Suprapubic skin (tissue), 4 donors: ENCODE measurements around the gene SNTA1. TPM values are rescaled to one million over a fixed set of nuclear protein-coding genes. Genes with fewer than 3 reads are reported as not detected.
A peak's percentile ranks its signal among the peaks of the same experiment; 100 is the strongest.

Source experiments
- DNase-seq, 2 donors: peaks; one replicate each; pipeline ENCODE4 v3.0.0-alpha.2; 2019; ENCODE audit warnings: low spot score in 2 of 2
- H3K27ac ChIP-seq: fragments of 200-600 bp; sonication (generic); one replicate; pipeline ENCODE4 v1.5.1; 2019
- H3K27me3 ChIP-seq: fragments of 200-600 bp; sonication (generic); one replicate; pipeline ENCODE4 v1.5.1; 2019
- H3K36me3 ChIP-seq: fragments of 200-600 bp; sonication (generic); one replicate; pipeline ENCODE4 v1.5.1; 2019
- H3K4me1 ChIP-seq: fragments of 200-600 bp; sonication (generic); one replicate; pipeline ENCODE4 v1.5.1; 2019
- H3K4me3 ChIP-seq: fragments of 200-600 bp; sonication (generic); one replicate; pipeline ENCODE4 v1.5.1; 2019; ENCODE audit warnings: mild to moderate bottlenecking
- H3K9me3 ChIP-seq: fragments of 200-600 bp; sonication (generic); one replicate; pipeline ENCODE4 v1.5.1; 2019
- EP300 ChIP-seq: sonication (generic); formaldehyde crosslinking; IDR thresholded peaks from one replicate; pipeline ENCODE4 v1.6.1; 2017; ENCODE audit warnings: antibody characterized with exemption
- POLR2A ChIP-seq, 2 donors: fragments of 450-650 bp; IDR thresholded peaks; one replicate each; pipeline ENCODE4 v1.6.1; 2017; ENCODE audit warnings: antibody characterized with exemption in 2 of 2, mild to moderate bottlenecking in 2 of 2, moderate library complexity in 2 of 2
- POLR2AphosphoS5 ChIP-seq, 3 donors: sonication (generic); formaldehyde crosslinking; IDR thresholded peaks; one replicate each; pipeline ENCODE4 v1.6.1; 2017; ENCODE audit warnings: antibody characterized with exemption in 3 of 3
- WGBS: methylation state at CpG from one replicate; pipeline ENCODE4 v1.1.5; 2018; 5-methylcytosine and 5-hydroxymethylcytosine counted together
- total RNA-seq, 4 donors: library from RNA; depleted of rRNA; stranded (reverse); fragments of >200 nt; gene quantifications; one replicate each; pipeline ENCODE4 v1.1.0, GENCODE V29; 2016
- TF ChIP-seq, protein P1 (sequence below), 2 donors: fragments of 200-600 bp in 1 of 2; fragments of 450-650 bp in 1 of 2; sonication (generic) in 1 of 2; IDR thresholded peaks; one replicate each; pipeline ENCODE4 v1.5.1; 2016 to 2019; ENCODE audit warnings: antibody characterized with exemption in 2 of 2, mild to moderate bottlenecking in 1 of 2, moderate library complexity in 1 of 2

SNTA1 gene
- total RNA-seq, 4 donors from 2014 or later, result 8.1 to 20.0 (median 14.1) TPM

DNA sequence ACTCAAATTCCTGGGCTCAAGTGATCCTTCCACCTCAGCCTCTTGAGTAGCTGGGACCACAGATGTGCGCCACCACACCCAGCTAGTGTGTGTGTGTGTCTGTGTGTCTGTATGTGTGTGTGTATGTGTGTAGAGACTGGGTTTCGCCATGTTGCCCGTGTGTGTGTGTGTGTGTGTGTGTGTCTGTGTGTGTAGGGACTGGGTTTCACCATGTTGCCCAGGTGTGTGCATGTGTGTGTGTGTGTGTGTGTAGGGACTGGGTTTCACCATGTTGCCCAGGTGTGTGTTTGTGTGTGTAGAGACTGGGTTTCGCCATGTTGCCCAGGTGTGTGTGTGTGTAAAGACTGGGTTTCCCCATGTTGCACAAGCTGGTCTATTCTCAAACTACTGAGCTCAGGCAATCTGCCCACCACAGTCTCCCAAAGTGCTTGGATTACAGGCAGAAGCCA lies 70.5 kb downstream of the SNTA1 start:
- 92% methylated on average over 3 of the region's 4 CpGs for WGBS

DNA sequence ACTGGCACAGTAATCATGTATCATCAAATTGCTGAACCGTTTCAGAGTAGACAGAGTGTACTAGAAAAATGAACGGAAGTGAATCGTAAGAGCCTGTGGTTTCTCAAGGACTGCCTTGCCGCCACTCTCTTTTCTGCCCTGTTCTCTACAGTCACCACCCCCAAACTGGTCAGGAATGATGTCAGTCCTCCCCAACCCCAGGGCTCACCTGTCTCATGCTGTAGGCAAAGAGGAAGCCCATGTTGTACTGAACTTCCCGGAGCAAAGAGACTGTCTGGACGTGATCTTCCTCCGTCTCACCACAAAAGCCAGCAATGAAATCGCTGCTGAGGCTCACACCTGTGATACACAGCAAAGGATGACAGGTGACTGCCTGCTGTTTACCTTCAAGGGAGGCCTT lies 73.3 kb downstream of the SNTA1 start:
- Histone ChIP-seq H3K27ac (no peak overlapping the region), H3K27me3 (no peaks in the 10 kb centered on the region), H3K36me3 (peaks cover 90% of the 10 kb centered on the region), H3K4me3 (no peak overlapping the region), H3K9me3 (no peaks in the 10 kb centered on the region), H3K4me1 (no peaks in the 10 kb centered on the region)
- TF ChIP-seq, protein P1, sequence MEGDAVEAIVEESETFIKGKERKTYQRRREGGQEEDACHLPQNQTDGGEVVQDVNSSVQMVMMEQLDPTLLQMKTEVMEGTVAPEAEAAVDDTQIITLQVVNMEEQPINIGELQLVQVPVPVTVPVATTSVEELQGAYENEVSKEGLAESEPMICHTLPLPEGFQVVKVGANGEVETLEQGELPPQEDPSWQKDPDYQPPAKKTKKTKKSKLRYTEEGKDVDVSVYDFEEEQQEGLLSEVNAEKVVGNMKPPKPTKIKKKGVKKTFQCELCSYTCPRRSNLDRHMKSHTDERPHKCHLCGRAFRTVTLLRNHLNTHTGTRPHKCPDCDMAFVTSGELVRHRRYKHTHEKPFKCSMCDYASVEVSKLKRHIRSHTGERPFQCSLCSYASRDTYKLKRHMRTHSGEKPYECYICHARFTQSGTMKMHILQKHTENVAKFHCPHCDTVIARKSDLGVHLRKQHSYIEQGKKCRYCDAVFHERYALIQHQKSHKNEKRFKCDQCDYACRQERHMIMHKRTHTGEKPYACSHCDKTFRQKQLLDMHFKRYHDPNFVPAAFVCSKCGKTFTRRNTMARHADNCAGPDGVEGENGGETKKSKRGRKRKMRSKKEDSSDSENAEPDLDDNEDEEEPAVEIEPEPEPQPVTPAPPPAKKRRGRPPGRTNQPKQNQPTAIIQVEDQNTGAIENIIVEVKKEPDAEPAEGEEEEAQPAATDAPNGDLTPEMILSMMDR (IDR thresholded peaks at IDR 0.05), result no peak
- TF ChIP-seq POLR2A (IDR thresholded peaks at IDR 0.05), result no peak
- TF ChIP-seq POLR2AphosphoS5 (IDR thresholded peaks at IDR 0.05), result no peak
- TF ChIP-seq EP300, result no peak
- DNase-seq, result no peak
- WGBS, result 93% methylated on average over 8 of the region's 8 CpGs

More for the DNA sequence above, 70.5 kb downstream of the SNTA1 start:
- H3K27me3 ChIP-seq, result no peaks in the 10 kb centered on the region
- H3K36me3 ChIP-seq, result peaks cover 78% of the 10 kb centered on the region
- no peak overlapping the region for H3K27ac ChIP-seq
- H3K4me1 ChIP-seq, result no peaks in the 10 kb centered on the region
- no peak overlapping the region for H3K4me3 ChIP-seq
- TF ChIP-seq, protein P1 (IDR thresholded peaks at IDR 0.05), result no peak
- no peak for TF ChIP-seq EP300
- no peak for TF ChIP-seq POLR2AphosphoS5 (IDR thresholded peaks at IDR 0.05)
- TF ChIP-seq POLR2A (IDR thresholded peaks at IDR 0.05), result no peak
- no peaks in the 10 kb centered on the region for H3K9me3 ChIP-seq
- no peak for DNase-seq

DNA sequence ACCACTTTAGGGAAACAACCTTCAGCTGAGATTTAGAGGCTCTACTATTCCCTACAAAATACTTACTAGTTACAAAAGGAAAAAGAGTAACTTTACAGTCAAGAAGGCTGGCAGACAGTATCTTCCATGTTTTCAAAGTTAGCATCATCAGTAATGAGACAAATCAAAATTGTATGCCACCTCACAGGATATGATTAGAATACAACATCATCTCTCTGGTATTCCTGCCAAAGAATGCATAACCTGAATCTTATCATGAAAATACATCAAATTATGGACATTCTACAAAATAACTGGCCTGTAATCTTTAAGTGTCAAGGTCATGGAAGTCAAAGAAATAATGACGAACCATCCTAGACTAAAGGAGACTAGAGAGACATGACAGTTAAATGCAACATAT lies 80.7 kb downstream of the SNTA1 start:
- Histone ChIP-seq H3K36me3 (peaks cover 91% of the 10 kb centered on the region), H3K9me3 (no peaks in the 10 kb centered on the region), H3K4me3 (no peak overlapping the region), H3K27ac (no peak overlapping the region), H3K27me3 (no peaks in the 10 kb centered on the region), H3K4me1 (no peaks in the 10 kb centered on the region)
- TF ChIP-seq POLR2AphosphoS5 (IDR thresholded peaks at IDR 0.05) (no peak), EP300 (no peak), POLR2A (IDR thresholded peaks at IDR 0.05) (no peak)
- TF ChIP-seq, protein P1 (IDR thresholded peaks at IDR 0.05), result no peak
- DNase-seq, result no peak
- WGBS, result 93% methylated on average over 1 of the region's 1 CpG

DNA sequence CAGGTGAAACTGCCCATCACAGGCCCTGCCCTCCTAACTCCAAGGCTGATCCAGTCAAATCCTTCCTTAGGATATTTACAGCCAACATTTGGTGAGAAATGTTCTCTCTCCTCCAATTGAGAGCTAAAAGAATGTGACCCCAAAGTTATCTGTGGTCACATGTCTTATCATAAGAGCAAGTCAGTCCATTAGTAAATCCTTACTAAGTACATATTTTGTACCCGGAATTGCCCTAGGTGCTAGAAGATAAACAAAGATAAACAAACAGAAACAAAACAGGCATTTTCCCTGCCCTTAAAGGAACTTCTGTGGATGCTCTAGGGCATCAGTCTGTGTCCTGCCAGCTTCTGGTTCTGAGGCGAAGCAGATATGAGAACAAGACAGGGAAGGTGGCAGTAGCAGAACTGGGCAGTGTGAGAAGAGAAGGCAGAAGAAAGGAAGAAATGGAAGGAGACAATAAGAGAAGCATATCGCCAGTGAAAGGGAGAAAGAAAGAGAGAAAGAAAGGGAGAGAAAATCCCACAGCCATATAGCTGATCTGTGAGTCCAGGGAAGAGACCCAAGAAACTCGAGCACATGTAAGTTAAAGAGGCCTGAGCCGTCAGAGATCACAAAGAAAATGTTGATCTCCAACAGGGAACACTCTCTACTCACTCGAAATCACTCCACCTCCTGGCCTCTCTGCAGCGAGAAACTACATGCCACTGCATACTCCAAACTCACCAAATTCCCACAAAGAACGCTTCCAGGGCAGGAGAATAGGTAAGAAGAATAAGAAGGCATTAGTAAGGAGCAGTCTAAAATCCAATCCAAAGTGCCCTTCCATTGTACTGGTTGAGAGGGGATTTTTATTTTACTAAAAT lies 83.9 kb downstream of the SNTA1 start:
- DNase-seq, result peak in 1 of 2 donors; percentile 8
- TF ChIP-seq POLR2AphosphoS5 (IDR thresholded peaks at IDR 0.05) (no peak), EP300 (no peak), POLR2A (IDR thresholded peaks at IDR 0.05) (no peak)
- TF ChIP-seq, protein P1 (IDR thresholded peaks at IDR 0.05), result no peak

More for the DNA sequence above, 83.9 kb downstream of the SNTA1 start:
- Histone ChIP-seq H3K4me3 (no peak overlapping the region), H3K27ac (no peak overlapping the region), H3K4me1 (no peaks in the 10 kb centered on the region), H3K9me3 (no peaks in the 10 kb centered on the region), H3K27me3 (no peaks in the 10 kb centered on the region), H3K36me3 (peaks cover 67% of the 10 kb centered on the region)
- WGBS, result 91% methylated on average over 8 of the region's 8 CpGs

Other genes starting within 250 kb of the SNTA1 start
- not detected for gene BPIFA3, start 226.4 kb downstream of the SNTA1 start, total RNA-seq
- gene BPIFA1, start 207.8 kb downstream of the SNTA1 start, total RNA-seq, result not detected
- not detected for gene BPIFB1, start 160.5 kb downstream of the SNTA1 start, total RNA-seq
- gene CDK5RAP1, start 42.2 kb downstream of the SNTA1 start, total RNA-seq, result 10 to 100 TPM; 23.1 to 75.7 (median 27.3) TPM
- gene CBFA2T2, start 46.3 kb upstream of the SNTA1 start, total RNA-seq, result 10 to 100 TPM; 20.9 to 36.7 (median 26.1) TPM
- not detected for gene C20orf144, start 218.6 kb upstream of the SNTA1 start, total RNA-seq
- 1 to 10 TPM; 1.3 to 4.9 (median 3.0) TPM for gene ACTL10, start 223.2 kb upstream of the SNTA1 start, total RNA-seq
- 10 to 100 TPM; 19.9 to 37.5 (median 22.1) TPM for gene NECAB3, start 230.7 kb upstream of the SNTA1 start, total RNA-seq
- gene E2F1, start 242.6 kb upstream of the SNTA1 start, total RNA-seq, result 1 to 10 TPM; 3.5 to 5.6 (median 4.6) TPM